ENCODE data around the gene ZBED4.

The ZBED4 gene

GRCh38 chr22:49920859-49921258 lies 67.2 kb downstream of the ZBED4 start:
- ATAC-seq (no peak), DNase-seq (no peak)

GRCh38 chr22:49921508-49922278 lies 68.0 kb downstream of the ZBED4 start:
- ATAC-seq (no peak), DNase-seq (no peak)

GRCh38 chr22:49922484-49922883 lies 68.8 kb downstream of the ZBED4 start:
- no peak for DNase-seq

GRCh38 chr22:49922926-49923325 lies 69.3 kb downstream of the ZBED4 start:
- ATAC-seq (no peak), DNase-seq (no peak)

More at GRCh38 chr22:49922484-49922883, 68.8 kb downstream of the ZBED4 start:
- ATAC-seq: no peak

- ATAC-seq (no peak), DNase-seq (peak; percentile 53)
Measured at GRCh38 chr22:49923445-49923844, 69.8 kb downstream of the ZBED4 start.

- no peak for ATAC-seq
- no peak for DNase-seq
Measured at GRCh38 chr22:49924113-49924833, 70.6 kb downstream of the ZBED4 start.

- DNase-seq (peak; percentile 69), ATAC-seq (peak; percentile 67)
Measured at GRCh38 chr22:49925525-49926128, 72.0 kb downstream of the ZBED4 start.

- DNase-seq (no peak), ATAC-seq (no peak)
Measured at GRCh38 chr22:49926916-49927315, 73.3 kb downstream of the ZBED4 start.

- DNase-seq (no peak), ATAC-seq (no peak)
Measured at GRCh38 chr22:49927483-49928184, 74.0 kb downstream of the ZBED4 start.

GRCh38 chr22:49928185-49928495 lies 74.5 kb downstream of the ZBED4 start:
- no peak for DNase-seq
- ATAC-seq: no peak

GRCh38 chr22:49928555-49929210 lies 75.0 kb downstream of the ZBED4 start:
- ATAC-seq (no peak), DNase-seq (no peak)

GRCh38 chr22:49929211-49929979 lies 75.8 kb downstream of the ZBED4 start:
- peak; percentile 90 for DNase-seq
- ATAC-seq: peak; percentile 73

- ATAC-seq (no peak), DNase-seq (no peak)
Measured at GRCh38 chr22:49929994-49930575, 76.4 kb downstream of the ZBED4 start.

GRCh38 chr22:49930596-49931412 lies 77.2 kb downstream of the ZBED4 start:
- DNase-seq (peak; percentile 68), ATAC-seq (peak; percentile 38)

- ATAC-seq (no peak), DNase-seq (no peak)
Measured at GRCh38 chr22:49933236-49934159, 79.9 kb downstream of the ZBED4 start.

GRCh38 chr22:49934160-49934890 lies 80.7 kb downstream of the ZBED4 start:
- DNase-seq: peak; percentile 56

GRCh38 chr22:49934891-49935557 lies 81.4 kb downstream of the ZBED4 start:
- ATAC-seq (peak; percentile 10), DNase-seq (peak; percentile 95)

More at GRCh38 chr22:49934160-49934890, 80.7 kb downstream of the ZBED4 start:
- ATAC-seq: no peak

GRCh38 chr22:49935561-49935960 lies 81.9 kb downstream of the ZBED4 start:
- DNase-seq: no peak
- ATAC-seq: no peak
